ENCODE results near the gene GABBR1. TPM values are rescaled to one million over a fixed set of nuclear protein-coding genes. Genes with fewer than 3 reads are reported as not detected.

Gene GABBR1
- polyA plus RNA-seq, 1 experiment = 16.3 TPM

DNA sequence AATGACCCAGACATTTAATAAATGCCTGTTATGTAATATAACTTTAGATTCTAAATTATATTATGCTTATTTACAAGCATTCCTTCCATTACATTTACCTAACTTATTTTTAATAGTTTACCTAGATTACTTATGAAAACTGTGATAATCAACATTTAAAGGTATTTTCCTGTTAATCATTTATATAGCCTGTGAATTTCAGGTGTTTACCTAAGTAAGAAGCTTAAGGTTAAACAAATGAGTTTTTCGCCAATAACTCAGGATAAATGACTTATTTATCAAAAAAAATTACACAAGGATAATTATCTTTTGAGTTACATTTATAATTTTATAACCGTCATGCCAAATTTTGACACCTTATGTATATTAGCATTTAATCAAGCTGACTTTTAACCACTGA lies 108.9 kb downstream of the GABBR1 start:
- TF ChIP-seq CTCF (IDR thresholded peaks at IDR 0.05; ENCODE audit: insufficient read depth, low read depth, low read length) = no peak
- ChIA-PET POLR2A (no interaction called here), CTCF (no interaction called here)
- Histone ChIP-seq H3K36me3 (ENCODE audit: control insufficient read depth, insufficient read depth, low read length) (no peaks in the 10 kb centered on the region), H3K27me3 (ENCODE audit: control insufficient read depth, insufficient read depth, low read length) (no peaks in the 10 kb centered on the region), H3K4me3 (ENCODE audit: low read depth, low read length) (no peak overlapping the region)
- DNase-seq (ENCODE audit: low read depth) = no peak

- Histone ChIP-seq H3K27me3 (ENCODE audit: control insufficient read depth, insufficient read depth, low read length) (no peaks in the 10 kb centered on the region), H3K36me3 (ENCODE audit: control insufficient read depth, insufficient read depth, low read length) (no peaks in the 10 kb centered on the region), H3K4me3 (ENCODE audit: low read depth, low read length) (no peak overlapping the region)
- no peak for DNase-seq (ENCODE audit: low read depth)
- no peak for TF ChIP-seq CTCF (IDR thresholded peaks at IDR 0.05; ENCODE audit: insufficient read depth, low read depth, low read length)
- CTCF ChIA-PET = no interaction called here
- POLR2A ChIA-PET = no interaction called here
Observed at GRCh38 chr6:29522227-29522626, 110.8 kb downstream of the GABBR1 start.

DNA sequence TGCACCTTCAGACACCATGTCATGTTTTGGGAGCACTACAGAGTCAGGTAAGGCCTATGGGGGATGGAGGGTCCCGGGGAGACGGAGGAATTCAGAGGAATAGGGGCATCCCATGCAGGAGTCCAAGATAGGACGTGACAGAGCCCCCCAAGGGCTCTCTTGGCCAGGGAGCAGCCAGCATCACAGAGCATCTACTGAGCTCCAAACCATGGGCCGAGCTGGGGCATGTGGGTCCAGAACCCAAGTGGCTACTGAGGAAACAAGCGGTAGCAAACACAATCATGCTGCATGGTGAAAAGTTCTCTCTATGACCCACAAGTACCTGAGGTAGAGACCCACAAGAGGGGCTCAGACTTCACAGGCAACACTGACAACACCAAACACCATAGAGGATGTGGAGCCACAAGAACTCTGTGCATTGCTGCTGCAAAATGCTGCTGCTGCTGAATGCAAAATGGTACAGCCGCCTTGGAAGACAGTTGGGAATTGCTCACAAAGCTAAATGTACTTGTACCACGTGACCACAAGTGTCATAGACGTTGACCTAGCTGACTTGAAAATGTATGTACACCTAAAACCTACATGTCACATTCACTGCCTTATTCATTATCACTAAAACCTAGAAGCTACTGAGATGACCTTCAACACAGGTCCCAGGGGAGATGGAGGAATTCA lies 111.8 kb downstream of the GABBR1 start:
- POLR2A ChIA-PET = no interaction called here

GRCh38 chr6:29520232-29520631 lies 112.8 kb downstream of the GABBR1 start:
- CTCF ChIA-PET = no interaction called here
- H3K4me3 ChIP-seq (ENCODE audit: low read depth, low read length) = no peak overlapping the region
- H3K27me3 ChIP-seq (ENCODE audit: control insufficient read depth, insufficient read depth, low read length) = no peaks in the 10 kb centered on the region
- no peaks in the 10 kb centered on the region for H3K36me3 ChIP-seq (ENCODE audit: control insufficient read depth, insufficient read depth, low read length)
- DNase-seq (ENCODE audit: low read depth) = no peak
- POLR2A ChIA-PET = no interaction called here
- TF ChIP-seq CTCF (IDR thresholded peaks at IDR 0.05; ENCODE audit: insufficient read depth, low read depth, low read length) = no peak

More for the DNA sequence above, 111.8 kb downstream of the GABBR1 start:
- Histone ChIP-seq H3K4me3 (ENCODE audit: low read depth, low read length) (no peak overlapping the region), H3K36me3 (ENCODE audit: control insufficient read depth, insufficient read depth, low read length) (no peaks in the 10 kb centered on the region), H3K27me3 (ENCODE audit: control insufficient read depth, insufficient read depth, low read length) (no peaks in the 10 kb centered on the region)
- TF ChIP-seq CTCF (IDR thresholded peaks at IDR 0.05; ENCODE audit: insufficient read depth, low read depth, low read length) = no peak
- CTCF ChIA-PET = no interaction called here
- DNase-seq (ENCODE audit: low read depth) = no peak

- Histone ChIP-seq H3K36me3 (ENCODE audit: control insufficient read depth, insufficient read depth, low read length) (no peaks in the 10 kb centered on the region), H3K27me3 (ENCODE audit: control insufficient read depth, insufficient read depth, low read length) (no peaks in the 10 kb centered on the region), H3K4me3 (ENCODE audit: low read depth, low read length) (no peak overlapping the region)
- ChIA-PET CTCF (no interaction called here), POLR2A (no interaction called here)
- DNase-seq (ENCODE audit: low read depth) = no peak
- no peak for TF ChIP-seq CTCF (IDR thresholded peaks at IDR 0.05; ENCODE audit: insufficient read depth, low read depth, low read length)
Observed at GRCh38 chr6:29519291-29520010, 113.5 kb downstream of the GABBR1 start.

All from BJ (cell line).